A549 (cell line): ENCODE data around the gene B9D1. TPM values are rescaled to one million over a fixed set of nuclear protein-coding genes. Genes with fewer than 3 reads are reported as not detected.

ENCODE experiments used
- ATAC-seq, 2 experiments: fragments of 200-7000 bp in 1 of 2; fragments of >200 bp in 1 of 2; cut with Nextera tagmentation in 1 of 2; cut with Tn5 transposase in 1 of 2; 3 replicates each; pipeline versions ENCODE4 v1.8.0 to v1.9.1; 2018 to 2020; ENCODE audit warnings: mild to moderate bottlenecking in 1 of 2, moderate library complexity in 1 of 2
- CTCF ChIA-PET: fragments of 300-600 bp; sonication (Branson Sonifier 250); formaldehyde crosslinking; extraction: SDS; loops from one replicate; lab custom pipeline; 2021; ENCODE audit warnings: antibody characterized with exemption, inconsistent platforms; lab: Yijun Ruan, JAX
- POLR2A ChIA-PET: fragments of 350-600 bp; formaldehyde crosslinking; extraction: SDS; loops from one replicate; lab custom pipeline; 2021; ENCODE audit warnings: antibody characterized with exemption, inconsistent platforms; lab: Yijun Ruan, JAX
- DNase-seq, 2 experiments: peaks; one replicate each; pipeline versions ENCODE4 v3.0.0 to v3.0.0-alpha.2; 2011 to 2016; ENCODE audit warnings: low read depth in 1 of 2, low spot score in 1 of 2
- FAIRE-seq: peaks from 2 replicates; lab custom pipeline; 2011; peaks lifted over from hg19 to GRCh38; lab: Jason Lieb, UNC
- H3K27ac ChIP-seq, 2 experiments: fragments of >200 bp; sonication (Bioruptor Twin); formaldehyde crosslinking; 3 replicates each; pipeline ENCODE4 v1.5.1; 2016 to 2017
- H3K4me1 ChIP-seq: fragments of >200 bp; sonication (Bioruptor Twin); formaldehyde crosslinking; 3 replicates; pipeline ENCODE4 v1.6.1; 2016
- H3K4me2 ChIP-seq: fragments of >200 bp; sonication (Bioruptor Twin); formaldehyde crosslinking; 3 replicates; pipeline ENCODE4 v1.6.1; 2016
- H3K4me3 ChIP-seq: fragments of >200 bp; sonication (Bioruptor Twin); formaldehyde crosslinking; 3 replicates; pipeline ENCODE4 v1.5.1; 2016
- H3K9me3 ChIP-seq: fragments of >200 bp; sonication (Bioruptor Twin); formaldehyde crosslinking; 3 replicates; pipeline ENCODE4 v1.6.1; 2016
- BHLHE40 ChIP-seq: IDR thresholded peaks from 2 replicates; pipeline ENCODE4 v1.6.1; 2012; ENCODE audit warnings: low read depth, low read length, inconsistent platforms
- CBX2 ChIP-seq: fragments of 200-600 bp; sonication (generic); IDR thresholded peaks from 2 replicates; pipeline ENCODE4 v1.6.1; 2016; ENCODE audit warnings: low read depth, mild to moderate bottlenecking, borderline replicate concordance
- CHD2 ChIP-seq: fragments of 150-350 bp; IDR thresholded peaks from 2 replicates; pipeline ENCODE4 v1.6.1; 2014; ENCODE audit warnings: low read length; ENCODE audit not compliant: partially characterized antibody
- CHD4 ChIP-seq: fragments of 200-600 bp; sonication (generic); IDR thresholded peaks from 2 replicates; pipeline ENCODE4 v1.6.1; 2016; ENCODE audit warnings: antibody characterized with exemption, mild to moderate bottlenecking, borderline replicate concordance
- EHF ChIP-seq: fragments of 250-450 bp; sonication (Bioruptor Pico); IDR thresholded peaks from 2 replicates; pipeline ENCODE4 v1.5.0; 2020; ENCODE audit warnings: mild to moderate bottlenecking
- EP300 ChIP-seq, 2 experiments: fragments of >200 bp; sonication (Bioruptor Twin); formaldehyde crosslinking; IDR thresholded peaks; 2 replicates in 1 of 2; 3 replicates in 1 of 2; pipeline ENCODE4 v1.6.1; 2016 to 2017
- ESRRA ChIP-seq: fragments of 150-350 bp; IDR thresholded peaks from 2 replicates; pipeline ENCODE4 v1.6.1; 2014; ENCODE audit warnings: mild to moderate bottlenecking, low read length, borderline replicate concordance
- GATA3 ChIP-seq: IDR thresholded peaks from 2 replicates; pipeline ENCODE4 v1.6.1; 2012; ENCODE audit warnings: borderline replicate concordance
- HOXB13 ChIP-seq: fragments of 250-450 bp; sonication (Bioruptor Pico); IDR thresholded peaks from 2 replicates; pipeline ENCODE4 v1.5.0; 2020; ENCODE audit warnings: low read depth, mild to moderate bottlenecking, moderate library complexity
- HOXB5 ChIP-seq: fragments of 250-450 bp; sonication (Bioruptor Pico); IDR thresholded peaks from 2 replicates; pipeline ENCODE4 v1.5.0; 2020; ENCODE audit warnings: mild to moderate bottlenecking, moderate library complexity
- KDM1A ChIP-seq: fragments of 200-600 bp; sonication (generic); IDR thresholded peaks from 2 replicates; pipeline ENCODE4 v1.6.1; 2016; ENCODE audit warnings: low read depth, mild to moderate bottlenecking
- MAFK ChIP-seq: fragments of 450-650 bp; IDR thresholded peaks from 2 replicates; pipeline ENCODE4 v1.6.1; 2014; ENCODE audit not compliant: partially characterized antibody
- NFE2L2 ChIP-seq: fragments of 150-350 bp; conservative IDR thresholded peaks from 2 replicates; pipeline ENCODE4 v1.6.1; 2014; ENCODE audit warnings: low read length
- PBX3 ChIP-seq: IDR thresholded peaks from 2 replicates; pipeline ENCODE4 v1.6.1; 2012
- POLR2A ChIP-seq: IDR thresholded peaks from 2 replicates; pipeline ENCODE4 v1.6.1; 2012; ENCODE audit warnings: mild to moderate bottlenecking, low read length
- RCOR1 ChIP-seq: fragments of 150-350 bp; IDR thresholded peaks from 2 replicates; pipeline ENCODE4 v1.6.1; 2014; ENCODE audit warnings: antibody characterized with exemption, low read length, low read depth
- RNF2 ChIP-seq: fragments of 200-600 bp; sonication (generic); IDR thresholded peaks from 2 replicates; pipeline ENCODE4 v1.6.1; 2016; ENCODE audit warnings: low read depth, mild to moderate bottlenecking, antibody characterized with exemption, moderate library complexity, borderline replicate concordance
- TFCP2L1 ChIP-seq: fragments of 250-450 bp; sonication (Bioruptor Pico); IDR thresholded peaks from 2 replicates; pipeline ENCODE4 v1.5.0; 2021; ENCODE audit warnings: mild to moderate bottlenecking
- ZNF302 ChIP-seq: fragments of 250-450 bp; sonication (Bioruptor Pico); IDR thresholded peaks from 2 replicates; pipeline ENCODE4 v1.9.0; 2021; ENCODE audit warnings: inconsistent platforms, mild to moderate bottlenecking, moderate library complexity
- WGBS: methylation state at CpG from one replicate; pipeline ENCODE4 v1.1.6; 2017; ENCODE audit errors: missing lambda C conversion rate; 5-methylcytosine and 5-hydroxymethylcytosine counted together
- polyA plus RNA-seq, 4 experiments: library from polyadenylated mRNA; depleted of rRNA in 3 of 4; stranded (reverse); fragments of >200 nt; fragmentation: RNase III in 1 of 4; extraction: RNeasy Plus Mini Kit Qiagen cat#74134 plus additional on column Dnase treatment in 1 of 4; gene quantifications; 2 replicates in 3 of 4; 3 replicates in 1 of 4; pipeline ENCODE4 v1.2.3, GENCODE V29; 2011 to 2017
- TF ChIP-seq, protein P1 (sequence below): fragments of 150-350 bp; IDR thresholded peaks from 2 replicates; pipeline ENCODE4 v1.6.1; 2014; ENCODE audit warnings: low read depth, mild to moderate bottlenecking, low read length
- TF ChIP-seq, protein P2 (sequence below): fragments of 250-450 bp; sonication (Bioruptor Pico); IDR thresholded peaks from 2 replicates; pipeline ENCODE4 v1.5.0; 2020; ENCODE audit warnings: low read depth, mild to moderate bottlenecking, moderate library complexity
- TF ChIP-seq, protein P3 (sequence below): IDR thresholded peaks from 2 replicates; pipeline ENCODE4 v1.6.1; 2012; ENCODE audit warnings: low read depth, borderline replicate concordance
- TF ChIP-seq, protein P4 (sequence below): fragments of 200-600 bp; sonication (generic); IDR thresholded peaks from 2 replicates; pipeline ENCODE4 v1.6.1; 2016; ENCODE audit warnings: antibody characterized with exemption, mild to moderate bottlenecking, moderate library complexity

B9D1 gene
- polyA plus RNA-seq, 2 of the 4 experiments (the other 2 are of a cell fraction) = 48.2 to 60.6 TPM

DNA sequence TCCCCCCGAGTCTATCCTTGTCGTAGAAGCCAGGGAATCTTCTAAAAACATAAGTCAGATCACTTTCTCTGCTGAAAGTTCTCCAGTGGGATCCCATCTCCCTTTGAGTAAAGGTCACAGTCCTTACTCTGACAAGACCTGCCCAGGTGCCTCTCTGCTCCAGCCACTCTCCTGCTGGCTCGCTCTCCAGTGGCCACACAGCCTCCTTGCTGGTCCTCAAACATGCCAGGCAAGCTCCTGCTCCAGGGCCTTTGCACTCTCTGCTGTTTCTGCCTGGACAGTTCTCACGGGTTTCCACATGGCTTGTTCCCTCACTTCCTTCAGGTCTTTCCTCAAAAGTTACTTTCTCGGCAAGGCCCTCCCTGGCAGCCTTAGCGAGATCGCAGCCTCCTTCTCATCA lies 3.4 kb downstream of the B9D1 start:
- CTCF ChIA-PET = interaction anchor here (0.6 to 14.6 kb wide), 4 partner anchors 9 to 386 kb away, joined by 3 to 362 read pairs (median 4); no protein-coding TSS in a partner anchor
- no peak for FAIRE-seq

GRCh38 chr17:19357761-19358160 lies 4.8 kb downstream of the B9D1 start:
- FAIRE-seq (no peak), ATAC-seq (no peak), DNase-seq (no peak)
- CTCF ChIA-PET = interaction anchor here (1.0 to 14.6 kb wide), 4 partner anchors 10 to 406 kb away, joined by 3 to 362 read pairs (median 4); no protein-coding TSS in a partner anchor
- Histone ChIP-seq H3K4me2 (no peak overlapping the region), H3K4me3 (no peak overlapping the region), H3K4me1 (peaks cover 22% of the 10 kb centered on the region), H3K27ac (no peak overlapping the region), H3K9me3 (no peaks in the 10 kb centered on the region)
- TF ChIP-seq CBX2 (no peak), RNF2 (no peak), HOXB5 (CRISPR knock-in tag) (no peak), RCOR1 (no peak), BHLHE40 (no peak), NFE2L2 (no peak), GATA3 (no peak), ESRRA (no peak)
- TF ChIP-seq, protein P1, sequence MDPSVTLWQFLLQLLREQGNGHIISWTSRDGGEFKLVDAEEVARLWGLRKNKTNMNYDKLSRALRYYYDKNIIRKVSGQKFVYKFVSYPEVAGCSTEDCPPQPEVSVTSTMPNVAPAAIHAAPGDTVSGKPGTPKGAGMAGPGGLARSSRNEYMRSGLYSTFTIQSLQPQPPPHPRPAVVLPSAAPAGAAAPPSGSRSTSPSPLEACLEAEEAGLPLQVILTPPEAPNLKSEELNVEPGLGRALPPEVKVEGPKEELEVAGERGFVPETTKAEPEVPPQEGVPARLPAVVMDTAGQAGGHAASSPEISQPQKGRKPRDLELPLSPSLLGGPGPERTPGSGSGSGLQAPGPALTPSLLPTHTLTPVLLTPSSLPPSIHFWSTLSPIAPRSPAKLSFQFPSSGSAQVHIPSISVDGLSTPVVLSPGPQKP = no peak
- TF ChIP-seq, protein P2, sequence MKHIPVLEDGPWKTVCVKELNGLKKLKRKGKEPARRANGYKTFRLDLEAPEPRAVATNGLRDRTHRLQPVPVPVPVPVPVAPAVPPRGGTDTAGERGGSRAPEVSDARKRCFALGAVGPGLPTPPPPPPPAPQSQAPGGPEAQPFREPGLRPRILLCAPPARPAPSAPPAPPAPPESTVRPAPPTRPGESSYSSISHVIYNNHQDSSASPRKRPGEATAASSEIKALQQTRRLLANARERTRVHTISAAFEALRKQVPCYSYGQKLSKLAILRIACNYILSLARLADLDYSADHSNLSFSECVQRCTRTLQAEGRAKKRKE (CRISPR knock-in tag) = no peak
- 85% methylated on average over 7 of the region's 7 CpGs for WGBS
- POLR2A ChIA-PET = interaction anchor here (1.5 to 3.4 kb wide), 2 partner anchors 10 to 20 kb away, joined by 3 to 12 read pairs; partner anchors contain the start of gene MAPK7

More for the DNA sequence above, 3.4 kb downstream of the B9D1 start:
- no peak overlapping the region for H3K27ac ChIP-seq
- H3K4me3 ChIP-seq = no peak overlapping the region
- no peak overlapping the region for H3K4me2 ChIP-seq
- TF ChIP-seq CHD2 (no peak), RNF2 (no peak), HOXB13 (CRISPR knock-in tag) (no peak), MAFK (no peak), POLR2A (no peak), GATA3 (no peak), PBX3 (no peak)
- TF ChIP-seq, all 56 proteins: peak for 0
- Histone ChIP-seq H3K4me1 (peaks cover 23% of the 10 kb centered on the region), H3K9me3 (no peaks in the 10 kb centered on the region)
- DNase-seq (no peak), ATAC-seq (no peak)
- POLR2A ChIA-PET = interaction anchor here (1.5 to 3.4 kb wide), 2 partner anchors 12 to 19 kb away, joined by 3 to 12 read pairs; partner anchors contain the start of gene MAPK7
- WGBS = 93% methylated on average over 7 of the region's 7 CpGs

GRCh38 chr17:19357351-19357750 lies 5.2 kb downstream of the B9D1 start:
- FAIRE-seq = no peak
- peaks cover 22% of the 10 kb centered on the region for H3K4me1 ChIP-seq
- no peak overlapping the region for H3K4me2 ChIP-seq
- ChIA-PET CTCF (interaction anchor here (1.0 to 14.6 kb wide), 5 partner anchors 8 to 406 kb away, joined by 3 to 362 read pairs (median 3); no protein-coding TSS in a partner anchor), POLR2A (interaction anchor here (3.4 kb wide), 1 partner anchor 20 kb away, joined by 12 read pairs; the partner anchor contains the start of gene MAPK7)
- no peak overlapping the region for H3K4me3 ChIP-seq
- no peak for DNase-seq
- WGBS = 82% methylated on average over 7 of the region's 7 CpGs
- ATAC-seq = no peak
- H3K27ac ChIP-seq = no peak overlapping the region
- no peaks in the 10 kb centered on the region for H3K9me3 ChIP-seq
- TF ChIP-seq CHD4 (no peak), KDM1A (no peak), EP300 (IDR thresholded peaks at IDR 0.05) (no peak), ZNF302 (CRISPR knock-in tag) (no peak), HOXB5 (CRISPR knock-in tag) (no peak), TFCP2L1 (no peak), PBX3 (no peak), HOXB13 (CRISPR knock-in tag) (no peak), CBX2 (no peak), CHD2 (no peak), RNF2 (no peak), EHF (CRISPR knock-in tag) (no peak), RCOR1 (no peak)
- TF ChIP-seq, protein P3, sequence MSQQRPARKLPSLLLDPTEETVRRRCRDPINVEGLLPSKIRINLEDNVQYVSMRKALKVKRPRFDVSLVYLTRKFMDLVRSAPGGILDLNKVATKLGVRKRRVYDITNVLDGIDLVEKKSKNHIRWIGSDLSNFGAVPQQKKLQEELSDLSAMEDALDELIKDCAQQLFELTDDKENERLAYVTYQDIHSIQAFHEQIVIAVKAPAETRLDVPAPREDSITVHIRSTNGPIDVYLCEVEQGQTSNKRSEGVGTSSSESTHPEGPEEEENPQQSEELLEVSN = no peak
- TF ChIP-seq, protein P4, sequence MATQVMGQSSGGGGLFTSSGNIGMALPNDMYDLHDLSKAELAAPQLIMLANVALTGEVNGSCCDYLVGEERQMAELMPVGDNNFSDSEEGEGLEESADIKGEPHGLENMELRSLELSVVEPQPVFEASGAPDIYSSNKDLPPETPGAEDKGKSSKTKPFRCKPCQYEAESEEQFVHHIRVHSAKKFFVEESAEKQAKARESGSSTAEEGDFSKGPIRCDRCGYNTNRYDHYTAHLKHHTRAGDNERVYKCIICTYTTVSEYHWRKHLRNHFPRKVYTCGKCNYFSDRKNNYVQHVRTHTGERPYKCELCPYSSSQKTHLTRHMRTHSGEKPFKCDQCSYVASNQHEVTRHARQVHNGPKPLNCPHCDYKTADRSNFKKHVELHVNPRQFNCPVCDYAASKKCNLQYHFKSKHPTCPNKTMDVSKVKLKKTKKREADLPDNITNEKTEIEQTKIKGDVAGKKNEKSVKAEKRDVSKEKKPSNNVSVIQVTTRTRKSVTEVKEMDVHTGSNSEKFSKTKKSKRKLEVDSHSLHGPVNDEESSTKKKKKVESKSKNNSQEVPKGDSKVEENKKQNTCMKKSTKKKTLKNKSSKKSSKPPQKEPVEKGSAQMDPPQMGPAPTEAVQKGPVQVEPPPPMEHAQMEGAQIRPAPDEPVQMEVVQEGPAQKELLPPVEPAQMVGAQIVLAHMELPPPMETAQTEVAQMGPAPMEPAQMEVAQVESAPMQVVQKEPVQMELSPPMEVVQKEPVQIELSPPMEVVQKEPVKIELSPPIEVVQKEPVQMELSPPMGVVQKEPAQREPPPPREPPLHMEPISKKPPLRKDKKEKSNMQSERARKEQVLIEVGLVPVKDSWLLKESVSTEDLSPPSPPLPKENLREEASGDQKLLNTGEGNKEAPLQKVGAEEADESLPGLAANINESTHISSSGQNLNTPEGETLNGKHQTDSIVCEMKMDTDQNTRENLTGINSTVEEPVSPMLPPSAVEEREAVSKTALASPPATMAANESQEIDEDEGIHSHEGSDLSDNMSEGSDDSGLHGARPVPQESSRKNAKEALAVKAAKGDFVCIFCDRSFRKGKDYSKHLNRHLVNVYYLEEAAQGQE = no peak
